Measurements from ENCODE around the gene CEACAM19.

The CEACAM19 gene

GRCh38 chr19:44726465-44726864, 55.2 kb downstream of the CEACAM19 start:
- Histone ChIP-seq H3K27me3 (replicated peaks) (no peaks in the 10 kb centered on the region), H3K36me3 (replicated peaks) (no peaks in the 10 kb centered on the region), H3K4me3 (ENCODE audit: low read depth, low read length) (no peak overlapping the region), H3K27ac (no peak overlapping the region)
- TF ChIP-seq CTCF (IDR thresholded peaks at IDR 0.05; ENCODE audit: low read depth, low read length, missing control alignments): no peak
- DNase-seq: no peak
- in situ Hi-C loops (cut with HindIII; ENCODE audit: low pct_ligation_motif_present, low sequenced_read_pairs): no loop called here

DNA sequence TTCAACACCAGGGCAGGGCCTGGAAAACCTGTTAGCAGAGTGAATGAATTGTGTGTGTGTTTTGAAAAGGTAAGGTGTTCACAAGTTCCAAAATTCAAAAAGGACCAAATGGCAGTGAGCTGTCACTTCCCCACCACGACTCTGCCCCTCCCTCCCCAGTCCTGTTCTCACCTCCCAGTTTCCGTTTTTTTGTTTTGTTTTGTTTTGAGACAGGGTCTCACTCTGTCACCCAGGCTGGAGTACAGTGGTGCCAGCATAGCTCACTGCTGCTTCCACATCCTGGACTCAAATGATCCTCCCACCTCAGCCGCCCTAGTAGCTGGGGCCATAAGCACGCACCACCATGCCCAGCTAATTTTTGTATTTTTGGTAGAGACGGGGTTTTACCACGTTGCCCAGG, 56.9 kb downstream of the CEACAM19 start:
- in situ Hi-C loops (cut with HindIII; ENCODE audit: low pct_ligation_motif_present, low sequenced_read_pairs): no loop called here
- TF ChIP-seq CTCF (IDR thresholded peaks at IDR 0.05; ENCODE audit: low read depth, low read length, missing control alignments): no peak

DNA sequence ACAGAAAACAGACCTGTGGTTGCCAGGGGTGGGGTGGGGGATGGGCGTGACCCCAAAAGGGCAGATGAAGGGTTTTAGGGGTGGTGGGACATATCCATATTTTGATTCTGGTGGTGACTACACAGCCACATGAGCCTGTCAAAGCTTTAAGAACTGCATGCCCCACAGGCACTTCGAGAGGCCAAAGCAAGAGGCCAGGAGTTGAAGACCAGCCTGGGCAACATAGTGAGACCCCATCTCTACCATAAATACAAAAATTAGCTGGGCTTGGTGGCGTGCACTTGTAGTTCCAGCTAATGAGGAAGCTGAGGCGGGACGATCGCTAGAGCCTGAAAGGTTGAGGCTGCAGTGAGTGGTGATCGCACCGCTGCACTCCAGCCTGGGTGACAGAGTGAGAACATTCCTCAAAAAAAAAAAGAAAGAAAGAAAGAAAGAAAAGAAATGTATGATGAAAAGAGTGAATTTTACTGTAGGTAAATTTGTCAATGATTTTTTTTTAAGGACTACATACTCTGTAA, 58.3 kb downstream of the CEACAM19 start:
- in situ Hi-C loops (cut with HindIII; ENCODE audit: low pct_ligation_motif_present, low sequenced_read_pairs): no loop called here
- H3K27ac ChIP-seq: no peak overlapping the region
- no peaks in the 10 kb centered on the region for H3K36me3 ChIP-seq (replicated peaks)
- no peak for TF ChIP-seq CTCF (IDR thresholded peaks at IDR 0.05; ENCODE audit: low read depth, low read length, missing control alignments)
- H3K27me3 ChIP-seq (replicated peaks): no peaks in the 10 kb centered on the region
- DNase-seq: no peak
- H3K4me3 ChIP-seq (ENCODE audit: low read depth, low read length): no peak overlapping the region

More for the DNA sequence above, 56.9 kb downstream of the CEACAM19 start:
- DNase-seq: no peak
- no peaks in the 10 kb centered on the region for H3K36me3 ChIP-seq (replicated peaks)
- H3K27ac ChIP-seq: no peak overlapping the region
- H3K27me3 ChIP-seq (replicated peaks): no peaks in the 10 kb centered on the region
- H3K4me3 ChIP-seq (ENCODE audit: low read depth, low read length): no peak overlapping the region

DNA sequence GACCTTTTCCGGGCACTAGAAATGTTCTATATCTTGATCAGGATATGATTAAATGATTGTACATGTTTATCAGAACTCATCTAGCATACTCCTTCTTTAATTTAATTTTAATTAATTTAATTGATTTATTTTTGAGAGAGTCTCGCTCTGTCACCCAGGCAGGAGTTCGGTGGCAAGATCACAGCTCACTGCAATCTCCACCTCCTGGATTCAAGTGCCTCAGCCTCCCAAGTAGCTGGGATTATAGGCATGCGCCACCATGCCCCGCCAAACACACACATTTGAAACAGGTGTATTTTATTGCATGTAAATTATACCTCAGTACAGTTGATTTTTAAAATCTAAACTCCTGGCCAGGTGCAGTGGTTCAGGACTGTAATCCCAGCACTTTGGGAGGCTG, 59.8 kb downstream of the CEACAM19 start:
- DNase-seq: no peak
- no peak for TF ChIP-seq CTCF (IDR thresholded peaks at IDR 0.05; ENCODE audit: low read depth, low read length, missing control alignments)
- in situ Hi-C loops (cut with HindIII; ENCODE audit: low pct_ligation_motif_present, low sequenced_read_pairs): no loop called here
- H3K4me3 ChIP-seq (ENCODE audit: low read depth, low read length): no peak overlapping the region
- H3K36me3 ChIP-seq (replicated peaks): no peaks in the 10 kb centered on the region
- no peaks in the 10 kb centered on the region for H3K27me3 ChIP-seq (replicated peaks)
- no peak overlapping the region for H3K27ac ChIP-seq

GRCh38 chr19:44731622-44732021, 60.3 kb downstream of the CEACAM19 start:
- no peaks in the 10 kb centered on the region for H3K36me3 ChIP-seq (replicated peaks)
- no peak for DNase-seq
- no peaks in the 10 kb centered on the region for H3K27me3 ChIP-seq (replicated peaks)
- H3K27ac ChIP-seq: no peak overlapping the region
- in situ Hi-C loops (cut with HindIII; ENCODE audit: low pct_ligation_motif_present, low sequenced_read_pairs): no loop called here
- no peak for TF ChIP-seq CTCF (IDR thresholded peaks at IDR 0.05; ENCODE audit: low read depth, low read length, missing control alignments)
- H3K4me3 ChIP-seq (ENCODE audit: low read depth, low read length): no peak overlapping the region

All from brain microvascular endothelial cell (primary cell).